HepG2 (cell line): Measurements from ENCODE around the gene CARD9. TPM values are rescaled to one million over a fixed set of nuclear protein-coding genes. Genes with fewer than 3 reads are reported as not detected.
A peak's percentile ranks its signal among the peaks of the same experiment; 100 is the strongest.

ENCODE experiments used
- HOXA5 ChIP-seq: sonication (generic); formaldehyde crosslinking; IDR thresholded peaks from 2 replicates; pipeline ENCODE4 v1.4.0; 2020; ENCODE audit warnings: missing genetic modification reagents
- MEIS1 ChIP-seq: sonication (generic); formaldehyde crosslinking; IDR thresholded peaks from 2 replicates; pipeline ENCODE4 v1.9.0; 2021; ENCODE audit warnings: mild to moderate bottlenecking, missing genetic modification reagents, moderate library complexity, borderline replicate concordance
- MXD4 ChIP-seq: IDR thresholded peaks from 2 replicates; pipeline ENCODE4 v1.6.1; 2016; ENCODE audit warnings: mild to moderate bottlenecking, missing biosample characterization, missing genetic modification reagents
- POLR2A ChIP-seq, 2 experiments: IDR thresholded peaks; 2 replicates each; pipeline ENCODE4 v1.6.1; 2011; ENCODE audit warnings: low read depth in 2 of 2, low read length in 2 of 2, mild to moderate bottlenecking in 1 of 2, moderate library complexity in 1 of 2; ENCODE audit not compliant: insufficient read depth in 1 of 2
- POLR2G ChIP-seq: fragments of 200-400 bp; formaldehyde crosslinking; IDR thresholded peaks from 2 replicates; pipeline ENCODE4 v1.6.1; 2018; ENCODE audit warnings: mild to moderate bottlenecking, low read depth, low read length, moderate library complexity
- REST ChIP-seq, 2 experiments: IDR thresholded peaks; 2 replicates each; pipeline ENCODE4 v1.6.1; 2011 to 2012; ENCODE audit warnings: low read length in 2 of 2, borderline replicate concordance in 1 of 2, low read depth in 1 of 2, mild to moderate bottlenecking in 1 of 2, moderate library complexity in 1 of 2
- TBX3 ChIP-seq: fragments of 450-650 bp; IDR thresholded peaks from 2 replicates; pipeline ENCODE4 v1.6.1; 2017; ENCODE audit warnings: antibody characterized with exemption, mild to moderate bottlenecking, inconsistent platforms, borderline replicate concordance
- ZFP36 ChIP-seq: fragments of 150-350 bp; IDR thresholded peaks from 2 replicates; pipeline ENCODE4 v1.6.1; 2018; ENCODE audit warnings: borderline replicate concordance, low read length, low read depth; ENCODE audit not compliant: partially characterized antibody
- ZNF777 ChIP-seq: sonication (generic); formaldehyde crosslinking; IDR thresholded peaks from 2 replicates; pipeline ENCODE4 v1.4.0; 2020; ENCODE audit warnings: missing genetic modification reagents
- polyA plus RNA-seq, 8 experiments: library from polyadenylated mRNA; depleted of rRNA in 3 of 8; stranded (reverse) in 7 of 8; unstranded in 1 of 8; fragments of >200 nt; fragmentation: Illumina TruSeq in 4 of 8; extraction: Trizol in 4 of 8; gene quantifications; 2 replicates each; pipeline versions ENCODE4 v1.2.1 to v1.2.3, GENCODE V29; 2011 to 2016; ENCODE audit warnings: low read depth in 4 of 8, missing spikeins in 1 of 8, mixed read lengths in 1 of 8; ENCODE audit not compliant: insufficient read depth in 1 of 8
- total RNA-seq, 5 experiments: library from RNA; depleted of rRNA; stranded (reverse); fragments of >200 nt; fragmentation: Illumina TruSeq; extraction: Trizol; gene quantifications; 2 replicates each; pipeline ENCODE4 v1.2.3, GENCODE V29; 2016; ENCODE audit warnings: low read depth in 1 of 5
- TF ChIP-seq, protein P1 (sequence below): sonication (generic); formaldehyde crosslinking; IDR thresholded peaks from 2 replicates; pipeline ENCODE4 v1.4.0; 2020; ENCODE audit warnings: mild to moderate bottlenecking, missing genetic modification reagents
- TF ChIP-seq, protein P2 (sequence below): sonication (generic); formaldehyde crosslinking; IDR thresholded peaks from 2 replicates; pipeline ENCODE4 v1.5.1; 2020; ENCODE audit warnings: mild to moderate bottlenecking, missing genetic modification reagents, moderate library complexity
- TF ChIP-seq, protein P3 (sequence below): sonication (generic); formaldehyde crosslinking; IDR thresholded peaks from 2 replicates; pipeline ENCODE4 v1.9.0; 2022; ENCODE audit warnings: low read depth, missing genetic modification reagents

The CARD9 gene
- total and polyA plus RNA-seq, 2 of the 13 experiments (the other 11 are each of a cell fraction or from before 2014, with no cell fraction given): 3.3 to 7.4 TPM

GRCh38 chr9:136363949-136364748 lies 9.3 kb downstream of the CARD9 start (continued):
- TF ChIP-seq, protein P1, sequence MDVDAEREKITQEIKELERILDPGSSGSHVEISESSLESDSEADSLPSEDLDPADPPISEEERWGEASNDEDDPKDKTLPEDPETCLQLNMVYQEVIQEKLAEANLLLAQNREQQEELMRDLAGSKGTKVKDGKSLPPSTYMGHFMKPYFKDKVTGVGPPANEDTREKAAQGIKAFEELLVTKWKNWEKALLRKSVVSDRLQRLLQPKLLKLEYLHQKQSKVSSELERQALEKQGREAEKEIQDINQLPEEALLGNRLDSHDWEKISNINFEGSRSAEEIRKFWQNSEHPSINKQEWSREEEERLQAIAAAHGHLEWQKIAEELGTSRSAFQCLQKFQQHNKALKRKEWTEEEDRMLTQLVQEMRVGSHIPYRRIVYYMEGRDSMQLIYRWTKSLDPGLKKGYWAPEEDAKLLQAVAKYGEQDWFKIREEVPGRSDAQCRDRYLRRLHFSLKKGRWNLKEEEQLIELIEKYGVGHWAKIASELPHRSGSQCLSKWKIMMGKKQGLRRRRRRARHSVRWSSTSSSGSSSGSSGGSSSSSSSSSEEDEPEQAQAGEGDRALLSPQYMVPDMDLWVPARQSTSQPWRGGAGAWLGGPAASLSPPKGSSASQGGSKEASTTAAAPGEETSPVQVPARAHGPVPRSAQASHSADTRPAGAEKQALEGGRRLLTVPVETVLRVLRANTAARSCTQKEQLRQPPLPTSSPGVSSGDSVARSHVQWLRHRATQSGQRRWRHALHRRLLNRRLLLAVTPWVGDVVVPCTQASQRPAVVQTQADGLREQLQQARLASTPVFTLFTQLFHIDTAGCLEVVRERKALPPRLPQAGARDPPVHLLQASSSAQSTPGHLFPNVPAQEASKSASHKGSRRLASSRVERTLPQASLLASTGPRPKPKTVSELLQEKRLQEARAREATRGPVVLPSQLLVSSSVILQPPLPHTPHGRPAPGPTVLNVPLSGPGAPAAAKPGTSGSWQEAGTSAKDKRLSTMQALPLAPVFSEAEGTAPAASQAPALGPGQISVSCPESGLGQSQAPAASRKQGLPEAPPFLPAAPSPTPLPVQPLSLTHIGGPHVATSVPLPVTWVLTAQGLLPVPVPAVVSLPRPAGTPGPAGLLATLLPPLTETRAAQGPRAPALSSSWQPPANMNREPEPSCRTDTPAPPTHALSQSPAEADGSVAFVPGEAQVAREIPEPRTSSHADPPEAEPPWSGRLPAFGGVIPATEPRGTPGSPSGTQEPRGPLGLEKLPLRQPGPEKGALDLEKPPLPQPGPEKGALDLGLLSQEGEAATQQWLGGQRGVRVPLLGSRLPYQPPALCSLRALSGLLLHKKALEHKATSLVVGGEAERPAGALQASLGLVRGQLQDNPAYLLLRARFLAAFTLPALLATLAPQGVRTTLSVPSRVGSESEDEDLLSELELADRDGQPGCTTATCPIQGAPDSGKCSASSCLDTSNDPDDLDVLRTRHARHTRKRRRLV: no peak
- TF ChIP-seq, protein P2, sequence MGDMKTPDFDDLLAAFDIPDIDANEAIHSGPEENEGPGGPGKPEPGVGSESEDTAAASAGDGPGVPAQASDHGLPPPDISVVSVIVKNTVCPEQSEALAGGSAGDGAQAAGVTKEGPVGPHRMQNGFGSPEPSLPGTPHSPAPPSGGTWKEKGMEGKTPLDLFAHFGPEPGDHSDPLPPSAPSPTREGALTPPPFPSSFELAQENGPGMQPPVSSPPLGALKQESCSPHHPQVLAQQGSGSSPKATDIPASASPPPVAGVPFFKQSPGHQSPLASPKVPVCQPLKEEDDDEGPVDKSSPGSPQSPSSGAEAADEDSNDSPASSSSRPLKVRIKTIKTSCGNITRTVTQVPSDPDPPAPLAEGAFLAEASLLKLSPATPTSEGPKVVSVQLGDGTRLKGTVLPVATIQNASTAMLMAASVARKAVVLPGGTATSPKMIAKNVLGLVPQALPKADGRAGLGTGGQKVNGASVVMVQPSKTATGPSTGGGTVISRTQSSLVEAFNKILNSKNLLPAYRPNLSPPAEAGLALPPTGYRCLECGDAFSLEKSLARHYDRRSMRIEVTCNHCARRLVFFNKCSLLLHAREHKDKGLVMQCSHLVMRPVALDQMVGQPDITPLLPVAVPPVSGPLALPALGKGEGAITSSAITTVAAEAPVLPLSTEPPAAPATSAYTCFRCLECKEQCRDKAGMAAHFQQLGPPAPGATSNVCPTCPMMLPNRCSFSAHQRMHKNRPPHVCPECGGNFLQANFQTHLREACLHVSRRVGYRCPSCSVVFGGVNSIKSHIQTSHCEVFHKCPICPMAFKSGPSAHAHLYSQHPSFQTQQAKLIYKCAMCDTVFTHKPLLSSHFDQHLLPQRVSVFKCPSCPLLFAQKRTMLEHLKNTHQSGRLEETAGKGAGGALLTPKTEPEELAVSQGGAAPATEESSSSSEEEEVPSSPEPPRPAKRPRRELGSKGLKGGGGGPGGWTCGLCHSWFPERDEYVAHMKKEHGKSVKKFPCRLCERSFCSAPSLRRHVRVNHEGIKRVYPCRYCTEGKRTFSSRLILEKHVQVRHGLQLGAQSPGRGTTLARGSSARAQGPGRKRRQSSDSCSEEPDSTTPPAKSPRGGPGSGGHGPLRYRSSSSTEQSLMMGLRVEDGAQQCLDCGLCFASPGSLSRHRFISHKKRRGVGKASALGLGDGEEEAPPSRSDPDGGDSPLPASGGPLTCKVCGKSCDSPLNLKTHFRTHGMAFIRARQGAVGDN (CRISPR knock-in tag): peak; percentile 19; the same call in 1 of the 2 replicates
- TF ChIP-seq ZFP36: no peak
- no peak; the same call in 1 of the 2 replicates for TF ChIP-seq MXD4 (CRISPR knock-in tag)
- TF ChIP-seq TBX3: 0 out of 2 replicates have a peak, but pooled peaks have one; percentile 4
- TF ChIP-seq ZNF777: peak; percentile 0; the same call in 1 of the 2 replicates
- TF ChIP-seq POLR2G: peak; percentile 34; the same call in 1 of the 2 replicates
- TF ChIP-seq, protein P3, sequence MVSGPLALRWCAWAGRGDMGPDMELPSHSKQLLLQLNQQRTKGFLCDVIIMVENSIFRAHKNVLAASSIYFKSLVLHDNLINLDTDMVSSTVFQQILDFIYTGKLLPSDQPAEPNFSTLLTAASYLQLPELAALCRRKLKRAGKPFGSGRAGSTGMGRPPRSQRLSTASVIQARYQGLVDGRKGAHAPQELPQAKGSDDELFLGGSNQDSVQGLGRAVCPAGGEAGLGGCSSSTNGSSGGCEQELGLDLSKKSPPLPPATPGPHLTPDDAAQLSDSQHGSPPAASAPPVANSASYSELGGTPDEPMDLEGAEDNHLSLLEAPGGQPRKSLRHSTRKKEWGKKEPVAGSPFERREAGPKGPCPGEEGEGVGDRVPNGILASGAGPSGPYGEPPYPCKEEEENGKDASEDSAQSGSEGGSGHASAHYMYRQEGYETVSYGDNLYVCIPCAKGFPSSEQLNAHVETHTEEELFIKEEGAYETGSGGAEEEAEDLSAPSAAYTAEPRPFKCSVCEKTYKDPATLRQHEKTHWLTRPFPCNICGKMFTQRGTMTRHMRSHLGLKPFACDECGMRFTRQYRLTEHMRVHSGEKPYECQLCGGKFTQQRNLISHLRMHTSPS: no peak
- no peak for TF ChIP-seq HOXA5 (CRISPR knock-in tag)
- TF ChIP-seq MEIS1 (CRISPR knock-in tag): peak; percentile 5; the same call in 1 of the 2 replicates
- TF ChIP-seq REST (IDR thresholded peaks at IDR 0.05; ENCODE audit: borderline replicate concordance in 1 of 2, low read depth in 1 of 2, low read length in 2 of 2): no peak
- TF ChIP-seq POLR2A (IDR thresholded peaks at IDR 0.05; ENCODE audit: insufficient read depth in 1 of 2, low read depth in 2 of 2, low read length in 2 of 2): 0 out of 4 replicates have a peak, but pooled peaks of 1 of the 2 experiments have one; percentile 28
